Epithelial cell of esophagus (primary cell): ENCODE data around the gene UBTF.

Source experiments
- DNase-seq: peaks from one replicate; pipeline ENCODE4 v3.0.0; 2010; ENCODE audit warnings: low read depth
- H3K4me3 ChIP-seq: 2 replicates; pipeline ENCODE4 v1.5.1; 2011; ENCODE audit warnings: mild to moderate bottlenecking, low read length, control low read depth
- TF ChIP-seq, protein P1 (sequence below): IDR thresholded peaks from 2 replicates; pipeline ENCODE4 v1.5.1; 2011; ENCODE audit warnings: low read depth, mild to moderate bottlenecking, low read length, control low read depth, inconsistent platforms; ENCODE audit not compliant: insufficient read depth; ENCODE audit errors: missing control alignments

UBTF gene

DNA sequence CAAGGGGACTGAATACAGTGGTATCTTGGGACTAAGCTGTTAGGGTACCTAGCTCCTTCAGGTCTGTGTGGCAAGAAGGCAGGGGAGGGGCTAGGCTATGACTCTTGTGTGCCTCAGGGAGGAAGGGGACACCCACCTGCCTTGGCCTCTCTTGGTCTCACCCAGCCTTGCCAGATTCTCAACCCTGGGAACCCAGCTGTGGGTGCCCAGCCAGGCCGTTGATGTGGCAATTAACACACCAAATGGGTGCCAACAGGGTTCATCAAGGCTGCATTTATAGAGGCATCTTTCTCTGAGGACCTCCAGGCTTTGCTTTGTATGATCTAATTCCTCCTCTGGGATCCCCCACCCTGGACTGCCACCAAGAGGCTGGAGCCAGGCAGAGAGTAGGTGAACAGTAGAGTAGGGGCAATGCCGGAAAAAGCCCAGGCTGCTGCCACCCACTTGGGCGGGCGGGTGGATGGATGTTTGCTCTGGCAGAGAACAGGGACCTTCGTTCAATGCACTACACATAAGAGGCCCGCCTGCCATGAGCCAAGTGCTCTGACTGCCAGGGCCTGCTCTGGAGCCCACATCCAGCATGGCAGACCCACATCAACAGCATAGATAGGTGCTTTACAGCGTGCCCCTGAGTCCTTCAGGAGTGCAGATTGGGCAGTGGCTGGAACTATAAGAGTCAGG is 52.2 kb downstream of the UBTF start:
- TF ChIP-seq, protein P1, sequence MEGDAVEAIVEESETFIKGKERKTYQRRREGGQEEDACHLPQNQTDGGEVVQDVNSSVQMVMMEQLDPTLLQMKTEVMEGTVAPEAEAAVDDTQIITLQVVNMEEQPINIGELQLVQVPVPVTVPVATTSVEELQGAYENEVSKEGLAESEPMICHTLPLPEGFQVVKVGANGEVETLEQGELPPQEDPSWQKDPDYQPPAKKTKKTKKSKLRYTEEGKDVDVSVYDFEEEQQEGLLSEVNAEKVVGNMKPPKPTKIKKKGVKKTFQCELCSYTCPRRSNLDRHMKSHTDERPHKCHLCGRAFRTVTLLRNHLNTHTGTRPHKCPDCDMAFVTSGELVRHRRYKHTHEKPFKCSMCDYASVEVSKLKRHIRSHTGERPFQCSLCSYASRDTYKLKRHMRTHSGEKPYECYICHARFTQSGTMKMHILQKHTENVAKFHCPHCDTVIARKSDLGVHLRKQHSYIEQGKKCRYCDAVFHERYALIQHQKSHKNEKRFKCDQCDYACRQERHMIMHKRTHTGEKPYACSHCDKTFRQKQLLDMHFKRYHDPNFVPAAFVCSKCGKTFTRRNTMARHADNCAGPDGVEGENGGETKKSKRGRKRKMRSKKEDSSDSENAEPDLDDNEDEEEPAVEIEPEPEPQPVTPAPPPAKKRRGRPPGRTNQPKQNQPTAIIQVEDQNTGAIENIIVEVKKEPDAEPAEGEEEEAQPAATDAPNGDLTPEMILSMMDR: no peak
- H3K4me3 ChIP-seq: no peak overlapping the region
- DNase-seq: no peak

DNA sequence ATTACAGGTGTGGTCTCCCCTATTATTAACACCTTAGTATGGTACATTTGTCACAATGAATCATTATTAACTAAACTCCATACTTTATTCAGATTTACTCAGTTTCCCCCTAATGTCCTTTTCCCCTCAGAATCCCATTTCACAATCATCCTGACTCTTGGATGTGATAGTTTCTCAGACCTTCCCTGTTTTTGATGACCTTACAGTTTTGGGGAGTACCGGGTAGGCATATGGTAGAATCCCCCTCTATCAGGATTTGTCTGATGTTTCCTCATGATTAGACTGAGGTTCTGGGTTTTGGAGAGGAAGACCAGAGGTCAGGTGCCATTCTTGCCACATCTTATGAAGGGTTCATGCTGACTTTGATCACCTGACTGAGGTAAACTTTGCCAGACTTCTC is 55.0 kb downstream of the UBTF start:
- TF ChIP-seq, protein P1: no peak
- no peak overlapping the region for H3K4me3 ChIP-seq
- no peak for DNase-seq

DNA sequence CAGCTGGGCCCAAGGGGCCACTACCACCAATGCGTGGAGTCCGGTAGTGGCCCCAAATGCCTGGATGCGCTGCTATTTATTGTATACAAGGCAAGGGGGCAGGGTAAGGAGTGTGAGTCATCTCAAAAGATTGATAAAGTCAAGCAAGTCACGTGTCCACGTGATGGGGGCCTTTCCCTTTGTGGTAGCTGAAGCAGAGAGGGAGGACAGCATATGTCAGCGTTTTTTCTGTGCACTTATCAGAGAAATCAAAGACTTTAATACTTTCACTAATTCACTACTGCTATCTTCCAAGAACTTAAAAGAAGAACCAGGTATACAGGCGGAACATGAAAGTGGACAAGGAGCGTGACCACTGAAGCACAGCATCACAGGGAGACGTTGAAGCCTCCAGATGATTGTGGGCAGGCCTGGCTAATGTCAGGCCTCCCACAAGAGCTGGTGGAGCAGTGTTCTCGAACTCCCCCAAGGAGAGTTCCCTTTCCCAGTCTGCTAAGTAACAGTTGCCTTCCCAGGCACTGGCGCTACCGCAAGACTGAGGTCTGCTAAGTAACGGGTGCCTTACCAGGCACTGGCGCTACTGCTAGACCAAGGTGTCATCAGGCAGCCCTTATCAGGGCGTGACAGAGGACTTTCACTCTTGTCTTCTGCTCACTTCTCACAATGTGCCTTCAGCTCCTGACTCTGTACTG is 59.8 kb downstream of the UBTF start:
- no peak for DNase-seq
- H3K4me3 ChIP-seq: no peak overlapping the region
- TF ChIP-seq, protein P1: no peak

DNA sequence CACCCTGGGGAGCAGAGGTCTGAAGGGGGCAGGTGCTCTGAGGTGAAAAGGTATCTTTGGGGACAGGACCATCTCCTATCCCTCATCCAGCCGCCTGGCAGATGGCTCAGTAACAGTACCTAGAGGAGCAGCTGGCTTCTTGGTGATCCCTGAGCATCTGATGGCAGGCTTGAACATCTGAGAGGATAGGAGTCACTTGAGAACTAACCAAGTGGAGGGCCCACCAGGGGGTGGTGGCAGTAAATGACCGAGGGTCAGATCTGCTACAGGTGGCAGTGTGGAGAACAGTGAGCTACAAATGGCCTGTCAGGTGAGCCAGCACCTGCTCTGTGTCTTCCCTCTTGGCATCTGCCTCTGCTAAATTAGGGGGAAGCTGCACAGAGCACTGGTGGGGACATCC is 64.0 kb downstream of the UBTF start:
- DNase-seq: no peak
- H3K4me3 ChIP-seq: no peak overlapping the region
- TF ChIP-seq, protein P1: no peak
